Measurements from ENCODE around the gene PHOX2A. TPM values are rescaled to one million over a fixed set of nuclear protein-coding genes. Genes with fewer than 3 reads are reported as not detected.

Gene PHOX2A
- total and polyA plus RNA-seq, 2 of the 13 experiments (the other 11 are each of a cell fraction or from before 2014, with no cell fraction given): not detected

GRCh38 chr11:72229336-72229924 lies 14.5 kb downstream of the PHOX2A start:
- TF ChIP-seq ZNF552 (CRISPR knock-in tag; IDR thresholded peaks at IDR 0.05; ENCODE audit: borderline replicate concordance) (no peak), TFAP4 (IDR thresholded peaks at IDR 0.05; ENCODE audit: borderline replicate concordance, low read depth) (no peak), SP140L (CRISPR knock-in tag; IDR thresholded peaks at IDR 0.05; ENCODE audit: borderline replicate concordance) (no peak), MEIS2 (CRISPR knock-in tag; IDR thresholded peaks at IDR 0.05) (no peak), KLF16 (CRISPR knock-in tag; IDR thresholded peaks at IDR 0.05) (no peak), ZNF317 (CRISPR knock-in tag; IDR thresholded peaks at IDR 0.05) (no peak), SMARCE1 (IDR thresholded peaks at IDR 0.05; ENCODE audit: borderline replicate concordance) (no peak), ZNF558 (CRISPR knock-in tag; IDR thresholded peaks at IDR 0.05; ENCODE audit: borderline replicate concordance) (no peak), NFIB (CRISPR knock-in tag; IDR thresholded peaks at IDR 0.05; ENCODE audit: borderline replicate concordance) (no peak), ZNF367 (CRISPR knock-in tag; IDR thresholded peaks at IDR 0.05; ENCODE audit: borderline replicate concordance) (no peak), ARID2 (CRISPR knock-in tag; IDR thresholded peaks at IDR 0.05; ENCODE audit: borderline replicate concordance) (no peak), ZBTB21 (CRISPR knock-in tag; IDR thresholded peaks at IDR 0.05) (no peak), CHD4 (IDR thresholded peaks at IDR 0.05; ENCODE audit: borderline replicate concordance, low read length) (no peak), HNRNPLL (IDR thresholded peaks at IDR 0.05; ENCODE audit: low read depth, low read length, poor library complexity, severe bottlenecking) (no peak), ZNF280B (CRISPR knock-in tag; IDR thresholded peaks at IDR 0.05; ENCODE audit: borderline replicate concordance) (no peak), JUNB (CRISPR knock-in tag; IDR thresholded peaks at IDR 0.05; ENCODE audit: borderline replicate concordance) (no peak), HINFP (CRISPR knock-in tag; IDR thresholded peaks at IDR 0.05; ENCODE audit: low read depth) (no peak), ZNF557 (CRISPR knock-in tag; IDR thresholded peaks at IDR 0.05) (no peak), RELA (CRISPR knock-in tag; IDR thresholded peaks at IDR 0.05) (no peak), PREB (CRISPR knock-in tag; IDR thresholded peaks at IDR 0.05) (no peak)
- H3K9me3 ChIP-seq (ENCODE audit: low read length): no peaks in the 10 kb centered on the region
- H3K4me2 ChIP-seq (ENCODE audit: low read depth, low read length): no peak overlapping the region
- DNase-seq (ENCODE audit: low spot score) (no peak), FAIRE-seq (no peak), ATAC-seq (no peak)
- ChIA-PET POLR2A (no interaction called here), CTCF (ENCODE audit: low intra/inter-chr PET ratio, low total read pairs) (no interaction called here)
- 100% methylated on average over 4 of the region's 8 CpGs for WGBS (ENCODE audit: low lambda C conversion rate)
- no peak overlapping the region for H3K9ac ChIP-seq (ENCODE audit: insufficient read depth, low read depth, low read length)
- intact Hi-C loops (cut with micrococcal nuclease; ENCODE audit: unreplicated experiment): no loop called here
- H2AFZ ChIP-seq (ENCODE audit: low read length): no peak overlapping the region
- peaks cover 17% of the 10 kb centered on the region for H3K4me1 ChIP-seq (ENCODE audit: insufficient read depth, low read length)
- BruUV-seq (replicated peaks): no TSS peak
- no peaks in the 10 kb centered on the region for H4K20me1 ChIP-seq (ENCODE audit: insufficient read depth, low read length)
- H3K36me3 ChIP-seq (replicated peaks in 1 of 2; ENCODE audit: control insufficient read depth in 1 of 2, insufficient read depth in 2 of 2, low read length in 2 of 2): peaks cover 15 to 50% of the 10 kb centered on the region in 2 experiments; a peak in 4 of 5 replicates
- H3K27me3 ChIP-seq (ENCODE audit: control insufficient read depth in 1 of 2, insufficient read depth in 2 of 2, low read length in 2 of 2): no peaks in the 10 kb centered on the region
- H3K27ac ChIP-seq (ENCODE audit: extremely low read length, insufficient read depth, low read length): no peak overlapping the region
- no peak overlapping the region for H3K4me3 ChIP-seq (replicated peaks in 1 of 3; ENCODE audit: insufficient read depth in 1 of 3, low read depth in 2 of 3, low read length in 3 of 3)
- in situ Hi-C loops (cut with HindIII; ENCODE audit: extremely low pct_ligation_motif_present, low pct_unique_long_range_greater_than_20kb): no loop called here
- H3K79me2 ChIP-seq (ENCODE audit: insufficient read depth, low read length): peaks cover 7% of the 10 kb centered on the region
